NCI-H2081 (cell line): ENCODE data around the gene THBS4.
"Not testable (repeated sequence)": the region's sequence is repeated elsewhere in the genome, so short reads cannot be mapped to it uniquely, and the experiment has no call there.

Source experiments
- DNase-seq, 2 experiments: peaks; one replicate each; lab custom pipeline; 2025; lab: John Stamatoyannopoulos, UW

THBS4 gene

DNA sequence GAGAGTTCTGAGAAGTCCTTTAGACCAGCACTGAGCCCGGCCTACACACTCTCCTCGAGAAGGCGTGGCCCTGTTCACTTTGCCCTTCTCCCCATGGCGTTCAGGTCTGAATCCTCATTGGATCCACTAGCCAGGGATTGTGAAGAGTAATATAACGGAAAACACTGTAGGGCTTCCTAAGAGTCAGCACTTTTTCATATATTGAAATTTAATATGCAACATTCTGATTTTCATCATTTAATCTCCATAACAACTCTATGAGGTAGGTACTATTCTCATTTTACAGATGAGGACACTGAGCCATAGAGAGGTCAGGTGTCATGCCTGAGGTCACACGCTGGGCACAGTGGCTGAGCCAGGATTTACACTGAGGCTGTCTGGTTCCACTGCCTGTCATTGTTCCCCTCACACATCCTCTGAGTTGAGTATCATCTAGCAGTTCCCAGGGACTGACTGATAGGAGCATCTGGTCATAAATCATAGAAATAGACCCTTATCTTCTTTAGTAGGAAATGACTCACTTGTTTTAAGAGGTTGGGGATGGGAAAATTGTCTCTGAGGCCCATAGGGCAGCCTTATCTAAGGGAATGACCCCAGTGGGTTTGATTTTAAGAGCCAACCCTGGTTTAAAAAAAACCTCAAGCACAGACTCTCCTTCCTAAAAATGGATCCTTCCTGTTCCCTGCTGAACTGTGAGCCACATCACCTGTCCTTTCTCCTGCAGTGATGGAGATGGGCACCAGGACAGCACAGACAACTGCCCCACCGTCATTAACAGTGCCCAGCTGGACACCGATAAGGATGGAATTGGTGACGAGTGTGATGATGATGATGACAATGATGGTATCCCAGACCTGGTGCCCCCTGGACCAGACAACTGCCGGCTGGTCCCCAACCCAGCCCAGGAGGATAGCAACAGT lies 41.2 kb downstream of the THBS4 start:
- no peak for DNase-seq

DNA sequence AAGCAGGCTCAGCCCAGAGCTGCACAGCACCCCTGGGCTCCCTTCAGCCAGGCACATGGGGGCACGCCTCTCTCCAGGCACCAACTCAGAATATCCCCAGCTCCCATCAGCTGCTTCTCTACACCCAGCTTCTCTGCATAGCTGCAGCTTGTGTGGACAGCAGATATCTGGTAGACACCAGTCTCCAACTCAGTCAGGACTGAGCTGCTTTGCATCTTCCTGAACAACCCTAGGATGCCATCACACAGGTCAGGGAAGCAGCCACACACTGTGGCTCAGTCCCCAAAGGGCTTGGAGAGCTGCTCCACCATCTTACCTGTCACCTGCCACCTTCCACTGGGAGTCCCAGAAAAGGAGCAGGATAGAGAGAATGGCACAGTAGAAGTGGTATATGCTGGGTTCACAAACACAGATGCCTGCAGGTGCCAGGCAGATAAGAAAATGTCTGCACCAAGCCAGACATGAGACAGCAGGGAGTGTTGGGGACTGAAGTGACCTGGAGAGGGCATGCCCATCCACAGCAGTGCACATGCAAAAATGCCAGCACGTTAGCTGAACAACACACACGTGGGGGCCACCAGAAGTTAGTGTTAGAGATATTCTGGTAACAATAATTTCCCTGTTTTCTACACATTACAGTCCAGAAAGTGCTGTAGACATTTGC lies 42.0 kb downstream of the THBS4 start:
- no peak for DNase-seq

DNA sequence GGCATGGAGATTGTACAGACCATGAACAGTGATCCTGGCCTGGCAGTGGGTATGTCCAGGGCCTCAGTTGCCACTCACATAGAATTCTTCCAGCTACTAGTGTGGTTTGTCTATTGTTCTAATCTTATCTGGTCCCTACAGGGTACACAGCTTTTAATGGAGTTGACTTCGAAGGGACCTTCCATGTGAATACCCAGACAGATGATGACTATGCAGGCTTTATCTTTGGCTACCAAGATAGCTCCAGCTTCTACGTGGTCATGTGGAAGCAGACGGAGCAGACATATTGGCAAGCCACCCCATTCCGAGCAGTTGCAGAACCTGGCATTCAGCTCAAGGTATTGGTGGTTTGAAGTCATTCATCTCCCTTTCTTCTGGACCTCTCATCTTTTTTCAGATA lies 43.8 kb downstream of the THBS4 start:
- no peak for DNase-seq

- no peak for DNase-seq
Observed at GRCh38 chr5:80082281-80082680, 47.1 kb downstream of the THBS4 start.

- peak; percentile 78 to 83 for DNase-seq
Observed at GRCh38 chr5:80082731-80083100, 47.6 kb downstream of the THBS4 start.

DNA sequence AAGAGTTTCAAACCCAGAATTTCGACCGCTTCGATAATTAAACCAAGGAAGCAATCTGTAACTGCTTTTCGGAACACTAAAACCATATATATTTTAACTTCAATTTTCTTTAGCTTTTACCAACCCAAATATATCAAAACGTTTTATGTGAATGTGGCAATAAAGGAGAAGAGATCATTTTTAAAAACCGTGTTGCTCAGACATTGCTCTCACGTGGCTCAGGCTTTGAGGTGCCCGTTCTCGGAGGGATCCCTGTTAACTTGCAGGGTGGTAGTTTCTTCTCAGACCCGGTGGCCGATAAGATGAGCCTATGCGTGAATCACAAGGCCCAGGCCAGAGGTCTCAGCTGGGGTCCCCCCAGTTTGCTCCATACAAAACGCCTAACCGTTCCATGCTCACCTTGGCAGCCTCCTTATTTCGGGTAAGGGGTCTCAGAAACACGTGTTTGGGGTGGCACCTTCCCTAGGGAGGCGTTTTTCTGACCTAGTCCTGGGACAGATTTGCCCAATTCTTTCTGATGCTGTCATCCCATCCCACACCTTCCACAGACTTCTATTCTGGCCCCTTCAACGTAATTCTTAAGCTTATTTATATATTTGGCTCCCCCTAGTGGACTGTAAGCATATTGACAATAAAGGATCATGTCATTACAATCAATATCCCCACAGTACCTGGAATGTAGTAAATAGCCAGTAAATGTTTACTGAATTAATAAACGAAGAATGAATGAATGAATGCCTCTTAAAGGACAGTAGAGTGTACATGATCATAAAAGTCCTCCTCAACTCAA lies 48.1 kb downstream of the THBS4 start:
- DNase-seq: peak; percentile 50 to 65

DNA sequence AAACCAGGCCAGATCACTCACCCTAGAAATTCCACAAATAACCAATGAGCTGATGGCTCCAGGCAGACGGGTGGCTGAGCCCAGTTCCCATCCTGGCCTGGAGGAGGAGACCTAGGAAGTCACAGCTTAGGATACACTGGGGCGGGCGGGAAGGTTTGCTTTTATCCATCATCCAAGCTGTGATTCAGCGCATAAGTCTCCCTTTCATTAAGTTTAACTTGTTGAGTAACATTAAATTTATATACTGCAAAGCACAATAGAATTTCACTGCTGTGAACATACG lies 55.7 kb downstream of the THBS4 start:
- no peak for DNase-seq

GRCh38 chr5:80091792-80092192 lies 56.6 kb downstream of the THBS4 start:
- peak; percentile 27 to 48 for DNase-seq

DNA sequence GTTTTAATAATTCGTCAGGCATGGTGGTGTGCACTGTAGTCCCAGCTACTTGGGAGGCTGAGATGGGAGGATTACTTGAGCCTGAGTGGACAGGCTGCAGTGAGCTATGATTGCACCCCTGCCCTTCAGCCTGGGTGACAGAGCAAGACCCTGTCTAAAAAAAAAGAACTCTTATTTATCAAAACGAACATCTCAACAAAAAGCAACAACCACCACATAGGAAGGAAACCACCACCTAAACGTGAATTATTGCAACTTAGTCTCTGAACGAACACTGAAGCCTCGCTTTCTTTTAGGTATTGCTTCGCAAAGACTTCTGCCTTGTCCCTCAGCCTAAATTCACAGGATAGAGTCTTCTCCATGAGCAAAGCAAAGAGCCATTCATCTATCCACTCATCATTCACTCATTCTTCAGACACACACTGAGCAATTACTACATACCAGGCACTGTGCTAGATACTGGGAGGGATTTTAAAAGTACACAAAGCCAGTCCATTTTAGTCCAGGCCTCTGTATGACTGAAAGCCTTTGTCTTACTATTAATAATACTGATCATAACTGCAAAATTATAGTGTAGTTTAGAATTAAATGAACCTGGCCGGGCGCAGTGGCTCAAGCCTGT lies 57.4 kb downstream of the THBS4 start:
- DNase-seq: no peak

DNA sequence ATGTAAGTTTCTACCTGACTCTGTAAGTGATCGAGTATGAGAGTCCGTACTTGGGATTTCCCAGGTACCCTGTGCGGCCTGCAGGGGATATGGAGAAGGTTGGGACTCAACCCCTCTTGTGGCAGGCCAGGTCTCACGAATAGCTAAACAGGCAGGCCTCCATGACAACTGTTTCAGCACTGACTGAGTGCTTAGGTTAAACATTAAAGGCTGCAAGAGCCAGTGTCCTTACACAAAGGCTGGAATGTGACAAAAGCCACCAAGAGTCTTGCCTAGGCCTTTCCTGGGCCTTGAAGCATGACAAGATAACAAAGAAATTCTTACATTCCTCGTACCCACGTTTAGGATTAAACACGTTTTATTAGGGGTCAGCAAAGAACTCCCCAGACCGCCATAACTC lies 58.6 kb downstream of the THBS4 start:
- DNase-seq: no peak

DNA sequence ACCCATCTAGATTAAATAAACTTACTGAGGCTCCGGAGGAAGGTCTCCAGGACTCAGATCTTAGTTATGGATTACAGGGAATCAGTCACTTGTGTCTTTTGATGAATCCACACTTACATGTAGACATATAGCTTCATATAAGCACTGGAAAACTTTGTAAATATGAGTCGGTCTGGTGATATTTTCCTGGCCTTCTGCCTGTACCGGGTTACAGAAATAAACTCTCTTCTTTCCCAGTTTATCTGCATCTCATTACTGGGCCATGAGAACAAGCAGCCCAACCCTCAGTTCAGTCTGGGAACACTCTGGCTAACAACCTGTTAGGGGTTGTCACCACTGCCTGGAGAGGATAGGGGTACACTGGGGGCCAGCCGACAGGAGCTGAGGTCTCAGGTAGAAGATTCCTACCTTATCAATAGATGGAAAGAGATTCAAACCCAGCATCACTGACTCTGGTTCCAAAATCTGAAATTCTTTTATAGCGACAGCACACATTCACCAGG lies 59.1 kb downstream of the THBS4 start:
- no peak for DNase-seq

DNA sequence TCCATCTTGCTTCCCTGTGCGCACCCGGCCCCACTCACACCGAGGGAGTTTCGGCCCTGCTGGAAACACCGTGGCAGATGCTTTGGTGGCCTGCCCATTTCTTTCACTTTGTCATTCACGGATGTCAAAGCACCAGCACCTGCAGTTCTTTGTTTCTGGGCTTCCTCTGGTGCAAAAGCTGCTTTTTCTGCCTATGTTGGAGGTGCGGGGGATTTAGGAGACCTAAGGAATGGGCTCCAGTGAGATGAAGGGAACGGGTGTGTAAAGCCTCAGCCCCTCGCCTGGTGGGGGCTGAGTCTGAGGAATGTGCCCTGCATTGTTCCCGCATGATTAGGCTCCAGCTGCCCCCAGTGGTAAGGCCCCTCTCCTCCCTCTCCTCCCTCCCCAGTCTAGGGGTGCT lies 62.3 kb downstream of the THBS4 start:
- no peak for DNase-seq

DNA sequence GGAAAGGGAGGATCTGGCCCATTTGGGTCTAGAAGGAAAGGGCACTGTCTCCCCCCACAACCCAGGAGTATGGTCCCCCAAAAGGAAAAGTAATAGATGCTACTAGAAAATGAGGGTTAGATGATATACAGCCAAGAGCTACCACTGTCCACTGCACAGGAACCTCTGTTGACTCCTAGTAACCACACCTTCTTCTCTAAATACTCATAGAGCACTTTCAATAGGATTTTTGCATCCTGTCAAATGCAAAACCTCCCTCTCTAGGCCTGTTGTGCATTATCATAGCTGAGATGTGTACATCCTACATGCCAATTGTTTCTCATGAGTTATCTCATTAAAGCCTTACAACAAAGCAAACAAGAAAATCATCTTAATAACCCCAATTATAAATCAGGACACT lies 66.8 kb downstream of the THBS4 start:
- no peak for DNase-seq

DNA sequence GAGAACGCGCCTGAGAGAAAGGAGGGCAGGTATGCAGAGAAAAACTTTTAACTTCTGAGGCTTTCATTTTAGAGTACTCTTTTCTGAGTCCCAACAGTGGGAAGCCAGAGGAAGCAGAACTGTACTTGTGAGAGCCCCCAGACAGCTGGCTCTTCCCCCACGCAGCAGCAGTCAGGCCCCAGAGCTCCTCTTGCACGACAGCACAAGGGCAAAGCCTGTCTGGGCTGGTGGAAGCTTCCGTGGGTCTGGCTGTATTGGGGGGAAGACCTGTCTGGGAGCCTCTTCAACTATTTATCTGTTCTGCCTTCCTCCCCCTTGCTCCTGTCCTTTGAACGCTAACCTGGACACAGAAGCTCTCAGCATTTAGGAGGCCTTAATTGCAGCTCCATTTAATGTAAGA lies 68.2 kb downstream of the THBS4 start:
- no peak for DNase-seq

DNA sequence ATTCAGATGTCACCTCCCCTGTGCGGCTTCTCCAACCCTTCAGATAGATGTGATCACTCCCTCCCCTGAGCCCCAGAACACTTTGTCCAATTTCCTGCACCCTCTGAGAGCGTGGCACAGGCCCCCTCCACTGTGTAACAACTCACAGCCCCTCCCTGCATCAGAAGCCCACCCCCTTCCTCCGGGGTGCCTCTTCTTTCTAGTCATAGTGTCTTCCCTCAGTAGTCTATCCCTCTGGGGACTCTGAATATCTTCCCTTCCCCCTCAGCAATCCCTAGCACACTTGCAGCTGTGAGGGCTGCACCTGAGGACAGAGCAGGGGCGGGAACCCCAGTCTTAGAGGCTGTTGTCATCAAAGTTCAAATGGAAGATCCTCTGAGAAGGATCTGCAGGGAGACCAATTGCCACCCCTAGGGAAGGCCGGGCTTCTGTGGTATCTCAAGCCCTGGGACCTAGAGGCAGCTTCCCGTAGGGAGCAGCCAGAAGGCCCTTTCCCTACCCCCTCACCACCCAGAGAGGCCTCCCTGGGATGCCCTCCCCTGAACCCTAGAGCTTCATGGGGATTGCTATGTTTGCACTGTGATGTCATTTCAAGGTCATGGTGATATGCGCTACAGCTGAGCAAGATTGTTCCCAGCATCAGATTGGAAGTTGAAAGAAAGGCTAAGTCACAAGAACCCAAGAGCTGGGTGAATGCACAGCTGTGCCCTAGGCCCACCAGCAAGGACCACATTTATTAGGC lies 70.7 kb downstream of the THBS4 start:
- DNase-seq: no peak

GRCh38 chr5:80106916-80107315 lies 71.8 kb downstream of the THBS4 start:
- no peak for DNase-seq

GRCh38 chr5:80109646-80110478 lies 74.7 kb downstream of the THBS4 start:
- peak in 1 of 2 experiments; percentile 22 for DNase-seq

- not testable (repeated sequence) for DNase-seq
Observed at GRCh38 chr5:80111376-80111990, 76.3 kb downstream of the THBS4 start.

- no peak for DNase-seq
Observed at GRCh38 chr5:80114860-80115259, 79.7 kb downstream of the THBS4 start.

DNA sequence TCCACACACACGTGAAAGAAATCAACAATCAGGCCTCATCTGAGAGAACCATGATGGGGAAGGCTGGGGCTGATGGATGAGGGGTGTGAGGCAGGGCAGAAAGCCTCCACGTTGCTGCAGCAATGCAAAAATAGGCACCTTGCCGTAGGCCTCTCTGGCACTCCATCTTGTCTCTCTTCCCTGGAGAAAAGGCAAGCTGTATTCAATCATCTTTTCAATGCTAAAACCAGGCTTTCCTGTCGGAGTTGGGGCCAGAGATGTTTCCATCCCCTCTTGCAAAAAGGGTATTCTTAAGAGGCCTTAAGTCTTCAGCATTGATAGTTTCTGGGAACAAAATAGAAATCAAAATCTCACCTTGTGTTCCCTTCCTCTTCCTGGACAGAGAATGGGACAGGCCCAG lies 80.9 kb downstream of the THBS4 start:
- DNase-seq: no peak
